Bronchial epithelial cell (primary cell): ENCODE data around the gene OTOL1. TPM values are rescaled to one million over a fixed set of nuclear protein-coding genes. Genes with fewer than 3 reads are reported as not detected.

ENCODE experiments used
- DNase-seq: peaks from one replicate; pipeline ENCODE4 v3.0.0-alpha.2; 2010; ENCODE audit warnings: low read depth
- FAIRE-seq: peaks from 2 replicates; lab custom pipeline; 2011; peaks lifted over from hg19 to GRCh38; lab: Jason Lieb, UNC
- H3K27me3 ChIP-seq: 2 replicates; pipeline ENCODE4 v1.5.1; 2011; ENCODE audit warnings: low read length; ENCODE audit not compliant: control insufficient read depth, insufficient read depth
- H3K36me3 ChIP-seq: 2 replicates; pipeline ENCODE4 v1.5.1; 2011; ENCODE audit warnings: low read length; ENCODE audit not compliant: control insufficient read depth, insufficient read depth
- H3K4me3 ChIP-seq: 2 replicates; pipeline ENCODE4 v1.5.1; 2011; ENCODE audit warnings: mild to moderate bottlenecking, low read depth, low read length, control low read depth
- CTCF ChIP-seq: IDR thresholded peaks from 2 replicates; pipeline ENCODE4 v1.5.1; 2011; ENCODE audit warnings: mild to moderate bottlenecking, moderate library complexity, low read length, control low read depth, inconsistent platforms; ENCODE audit not compliant: insufficient read depth, severe bottlenecking
- total RNA-seq: library from RNA; depleted of rRNA; stranded (reverse); fragments of >200 nt; gene quantifications from 2 replicates; pipeline ENCODE4 v1.2.1, GENCODE V29; 2014

The OTOL1 gene
- total RNA-seq, 1 donor from 2014 or later = not detected

- no peak overlapping the region for H3K4me3 ChIP-seq
- H3K36me3 ChIP-seq = no peaks in the 10 kb centered on the region
- FAIRE-seq = no peak
- TF ChIP-seq CTCF = no peak
- H3K27me3 ChIP-seq = no peaks in the 10 kb centered on the region
- DNase-seq = peak; percentile 34
Measured at GRCh38 chr3:161549261-161549660, 52.7 kb downstream of the OTOL1 start.

GRCh38 chr3:161550491-161551195 lies 54.0 kb downstream of the OTOL1 start:
- H3K27me3 ChIP-seq = no peaks in the 10 kb centered on the region
- no peak overlapping the region for H3K4me3 ChIP-seq
- no peaks in the 10 kb centered on the region for H3K36me3 ChIP-seq
- no peak for TF ChIP-seq CTCF
- FAIRE-seq = no peak
- DNase-seq = no peak

GRCh38 chr3:161551697-161552096 lies 55.1 kb downstream of the OTOL1 start:
- FAIRE-seq (no peak), DNase-seq (peak; percentile 46)
- Histone ChIP-seq H3K36me3 (no peaks in the 10 kb centered on the region), H3K4me3 (no peak overlapping the region), H3K27me3 (no peaks in the 10 kb centered on the region)
- no peak for TF ChIP-seq CTCF

- FAIRE-seq (no peak), DNase-seq (no peak)
- Histone ChIP-seq H3K4me3 (no peak overlapping the region), H3K27me3 (no peaks in the 10 kb centered on the region), H3K36me3 (no peaks in the 10 kb centered on the region)
- no peak for TF ChIP-seq CTCF
Measured at GRCh38 chr3:161552984-161553560, 56.5 kb downstream of the OTOL1 start.

Other genes starting within 250 kb of the OTOL1 start
- 3.9 and 6.3 TPM in 2 replicates for gene SPTSSB, start 125.3 kb upstream of the OTOL1 start, total RNA-seq